HG02943 (cell line): ENCODE results near the gene MAPKAPK5.
A peak's percentile ranks its signal among the peaks of the same experiment; 100 is the strongest.
"Not testable (repeated sequence)": the region's sequence is repeated elsewhere in the genome, so short reads cannot be mapped to it uniquely, and the experiment has no call there.

Experiments used
- ATAC-seq: cut with Tn5 transposase; IDR thresholded peaks from one replicate; pipeline ENCODE4 v1.9.1; 2021; ENCODE audit warnings: mild to moderate bottlenecking, low read depth, moderate library complexity; ENCODE audit not compliant: unreplicated experiment

Gene MAPKAPK5, protein sequence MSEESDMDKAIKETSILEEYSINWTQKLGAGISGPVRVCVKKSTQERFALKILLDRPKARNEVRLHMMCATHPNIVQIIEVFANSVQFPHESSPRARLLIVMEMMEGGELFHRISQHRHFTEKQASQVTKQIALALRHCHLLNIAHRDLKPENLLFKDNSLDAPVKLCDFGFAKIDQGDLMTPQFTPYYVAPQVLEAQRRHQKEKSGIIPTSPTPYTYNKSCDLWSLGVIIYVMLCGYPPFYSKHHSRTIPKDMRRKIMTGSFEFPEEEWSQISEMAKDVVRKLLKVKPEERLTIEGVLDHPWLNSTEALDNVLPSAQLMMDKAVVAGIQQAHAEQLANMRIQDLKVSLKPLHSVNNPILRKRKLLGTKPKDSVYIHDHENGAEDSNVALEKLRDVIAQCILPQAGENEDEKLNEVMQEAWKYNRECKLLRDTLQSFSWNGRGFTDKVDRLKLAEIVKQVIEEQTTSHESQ

DNA sequence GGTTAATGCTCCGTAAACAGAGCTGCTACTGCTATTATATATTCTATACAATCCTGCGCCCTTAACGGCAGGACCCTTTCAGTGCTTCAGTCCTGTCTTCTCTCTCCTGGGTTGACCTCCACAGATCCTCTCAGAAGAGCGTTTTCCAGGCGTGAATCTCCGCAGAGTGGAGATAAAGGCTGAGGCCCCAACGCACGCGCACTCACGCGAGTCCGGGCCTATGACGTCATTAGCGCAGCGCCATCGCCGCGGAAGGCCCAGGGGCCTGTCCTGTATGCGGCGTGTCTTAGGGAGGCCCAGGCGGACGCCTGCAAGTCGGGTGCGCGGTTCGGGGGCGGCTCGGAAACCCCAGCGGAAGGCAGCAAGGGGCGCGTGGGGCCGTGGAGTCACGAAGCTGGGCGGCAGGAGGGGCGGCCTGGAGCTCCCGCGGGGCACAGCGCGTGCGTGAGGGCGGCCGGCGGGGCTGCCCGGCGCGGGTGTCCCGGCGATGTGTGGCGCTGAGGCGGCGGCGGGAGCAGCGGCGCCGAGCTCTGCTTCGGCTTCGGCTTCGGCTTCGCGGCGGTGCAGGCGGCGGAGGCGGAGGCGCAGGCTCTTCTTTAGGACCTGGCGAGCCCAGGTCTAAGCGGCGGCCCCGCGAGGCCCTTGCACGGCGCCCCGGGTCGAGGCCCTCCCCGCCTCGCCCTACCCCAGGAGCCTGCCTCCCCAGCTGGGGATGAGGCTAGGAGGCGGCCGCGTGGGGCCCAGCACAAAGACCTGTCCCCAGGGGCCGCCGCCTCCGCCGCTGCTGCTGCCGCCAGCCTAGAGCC lies at the start of gene MAPKAPK5:
MAPKAPK5 (plus strand) TSS at position 479 of the 806 bp plus-strand sequence. CDS start 506 bp downstream, outside the sequence.
- peak; percentile 79 for ATAC-seq

DNA sequence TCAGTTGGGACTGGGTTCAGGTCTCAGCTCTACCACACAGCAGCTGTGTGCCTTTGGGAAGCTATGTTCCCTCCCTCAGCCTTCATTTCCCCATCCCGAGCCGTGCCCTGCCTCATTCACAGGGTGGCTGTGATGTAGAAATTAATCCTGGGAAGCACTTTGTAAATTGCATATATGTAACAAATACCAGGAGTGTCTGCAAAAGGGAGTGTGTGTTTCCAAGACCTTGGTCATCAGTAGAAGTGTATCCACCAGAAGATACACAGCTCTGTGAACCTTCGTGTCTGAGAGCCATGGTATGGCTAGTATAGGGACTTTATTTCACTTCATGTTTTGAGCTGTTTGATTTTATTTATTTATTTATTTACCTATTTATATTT lies 49.2 kb upstream of the MAPKAPK5 start:
- ATAC-seq = no peak

DNA sequence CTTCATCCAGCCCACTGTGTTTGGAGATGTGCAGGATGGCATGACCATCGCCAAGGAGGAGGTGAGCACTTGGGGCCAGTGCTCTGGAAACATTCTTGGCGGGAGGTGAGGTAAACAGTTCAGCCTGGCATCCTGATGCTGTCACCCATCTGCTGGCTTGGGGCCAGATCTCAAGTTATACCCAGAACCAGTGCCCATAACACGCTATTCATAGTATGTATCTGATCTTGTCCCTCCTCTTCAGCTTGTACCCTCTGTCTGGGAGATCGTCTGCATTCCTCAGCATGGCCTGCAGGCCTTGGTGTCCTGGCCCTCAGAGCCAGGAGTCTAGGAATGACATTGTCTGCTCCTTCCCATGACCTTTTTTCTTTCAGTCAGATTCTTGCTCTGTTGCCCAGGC lies 43.8 kb upstream of the MAPKAPK5 start:
- ATAC-seq = no peak

DNA sequence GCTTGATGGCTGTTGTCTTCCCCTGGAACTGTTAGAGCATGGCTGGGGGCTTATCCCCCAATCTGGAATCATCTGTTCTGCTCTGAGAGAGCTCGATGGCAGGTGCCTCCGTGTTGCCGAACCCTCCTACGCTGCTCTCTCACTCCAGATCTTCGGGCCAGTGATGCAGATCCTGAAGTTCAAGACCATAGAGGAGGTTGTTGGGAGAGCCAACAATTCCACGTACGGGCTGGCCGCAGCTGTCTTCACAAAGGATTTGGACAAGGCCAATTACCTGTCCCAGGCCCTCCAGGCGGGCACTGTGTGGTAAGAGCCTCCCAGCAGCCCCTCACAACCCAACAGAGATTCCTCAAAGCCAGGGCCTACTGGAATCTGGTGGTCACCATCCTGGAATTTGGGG lies 42.3 kb upstream of the MAPKAPK5 start:
- ATAC-seq = no peak

DNA sequence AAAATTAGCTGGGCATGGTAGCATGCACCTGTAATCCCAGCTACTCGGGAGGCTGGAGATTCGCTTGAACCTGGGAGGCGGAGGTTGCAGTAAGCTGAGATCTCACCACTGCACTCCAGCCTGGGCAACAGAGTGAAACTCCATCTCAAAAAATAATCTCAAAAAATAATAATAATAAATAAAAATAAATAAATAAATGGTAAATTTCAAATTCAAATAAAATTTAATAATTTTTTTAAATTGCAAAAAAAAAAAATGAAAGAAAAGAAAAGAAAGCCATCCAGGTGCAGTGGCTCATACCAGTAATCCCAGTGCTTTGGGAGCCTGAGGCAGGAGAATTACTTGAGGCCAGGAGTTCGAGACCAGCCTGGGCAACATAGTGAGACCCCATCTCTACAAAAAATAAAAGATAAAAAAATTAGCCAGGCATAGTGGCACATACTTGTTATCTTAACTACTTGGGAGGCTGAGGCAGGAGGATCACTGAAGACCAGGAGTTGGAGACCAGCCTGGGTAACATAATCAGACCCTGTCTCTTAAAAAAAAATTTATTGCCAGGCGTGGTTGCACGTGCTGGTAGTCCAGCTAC lies 38.9 kb upstream of the MAPKAPK5 start:
- no peak for ATAC-seq

DNA sequence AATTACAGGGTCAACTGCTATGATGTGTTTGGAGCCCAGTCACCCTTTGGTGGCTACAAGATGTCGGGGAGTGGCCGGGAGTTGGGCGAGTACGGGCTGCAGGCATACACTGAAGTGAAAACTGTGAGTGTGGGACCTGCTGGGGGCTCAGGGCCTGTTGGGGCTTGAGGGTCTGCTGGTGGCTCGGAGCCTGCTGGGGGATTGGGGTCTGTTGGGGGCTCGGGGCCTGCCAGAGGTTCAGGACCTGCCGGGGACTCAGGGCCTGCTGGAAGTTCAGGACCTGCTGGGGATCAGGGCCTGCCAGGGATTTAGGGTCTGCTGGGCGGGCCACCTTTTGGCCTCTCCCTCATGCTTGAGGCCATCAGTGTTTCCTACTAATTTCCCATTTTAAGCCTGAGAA lies 38.2 kb upstream of the MAPKAPK5 start:
- ATAC-seq = no peak

DNA sequence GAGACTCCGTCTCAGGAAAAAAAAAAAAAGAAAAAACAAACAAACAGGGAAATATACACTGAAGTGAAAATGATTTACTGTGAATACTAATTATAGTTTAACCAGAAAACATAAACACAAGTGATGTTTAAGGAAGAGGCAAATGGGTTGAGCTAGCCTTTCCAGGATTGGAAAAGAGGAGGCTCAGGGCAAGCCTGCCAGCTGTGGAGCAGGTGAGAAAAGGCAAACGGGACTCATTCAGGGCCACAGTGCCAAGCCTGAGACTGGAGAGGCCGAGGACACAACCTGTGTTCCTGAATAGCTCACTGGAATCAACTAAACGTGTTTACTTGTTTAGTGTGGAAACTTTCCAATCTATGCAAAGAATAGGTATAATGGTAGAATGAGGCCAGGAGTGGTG lies 35.7 kb upstream of the MAPKAPK5 start:
- no peak for ATAC-seq

DNA sequence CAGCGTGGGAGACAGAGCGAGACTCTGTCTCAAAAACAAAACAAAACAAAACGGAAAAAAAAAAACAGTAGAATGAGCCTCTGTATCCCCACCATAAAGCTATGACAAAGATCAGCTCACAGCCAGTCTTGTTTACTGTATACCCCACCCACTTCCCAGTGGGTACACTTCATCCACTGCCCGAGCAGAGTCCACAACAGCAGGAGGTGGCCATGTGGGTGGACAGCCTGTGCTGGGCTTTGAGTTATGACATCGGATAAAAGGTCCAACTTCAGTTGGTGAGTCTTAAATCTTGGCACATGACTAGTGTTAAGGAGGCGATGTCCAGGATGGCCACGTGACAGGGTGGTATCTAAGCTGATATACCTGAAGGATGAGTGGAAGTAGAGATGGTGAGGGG lies 34.8 kb upstream of the MAPKAPK5 start:
- ATAC-seq = no peak

DNA sequence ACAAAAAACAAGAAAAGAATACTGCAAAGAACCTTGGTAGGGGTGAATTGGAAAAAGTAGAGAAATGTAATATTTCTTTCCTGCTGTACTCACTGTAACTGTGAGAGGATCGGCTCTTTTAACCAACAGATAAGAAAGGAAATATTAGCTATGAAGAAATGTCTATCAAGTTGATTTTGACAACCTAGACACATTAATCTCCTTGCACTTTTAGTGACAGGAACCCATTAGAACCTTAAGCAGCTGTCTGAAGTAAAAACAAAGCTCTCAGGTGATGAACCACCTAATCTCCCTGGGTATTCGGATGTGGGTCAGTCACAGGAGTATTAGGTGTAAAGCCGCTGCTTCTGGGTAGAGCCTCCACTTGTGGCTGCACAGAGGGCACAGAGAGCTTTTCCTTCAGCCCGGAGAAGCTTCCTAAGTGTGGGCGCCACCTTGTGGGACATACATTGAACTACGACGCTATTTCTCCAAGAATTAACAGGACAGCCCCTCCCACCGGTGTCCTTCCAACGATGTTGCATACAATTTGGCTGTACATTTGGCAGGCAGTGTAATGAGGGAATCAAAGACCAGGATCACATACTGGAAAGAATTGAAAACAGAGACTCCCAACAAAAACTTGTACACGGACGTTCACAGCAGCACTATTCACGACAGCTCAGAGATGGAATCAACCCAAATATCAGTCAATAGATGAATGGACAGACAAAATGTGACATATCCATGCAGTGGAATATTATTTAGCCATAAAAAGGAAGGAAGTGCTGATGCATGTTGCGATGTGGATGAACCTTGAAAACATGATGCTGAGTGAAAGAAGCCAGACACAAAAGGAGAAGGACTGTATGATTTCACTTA lies 28.9 kb upstream of the MAPKAPK5 start:
- ATAC-seq = no peak

DNA sequence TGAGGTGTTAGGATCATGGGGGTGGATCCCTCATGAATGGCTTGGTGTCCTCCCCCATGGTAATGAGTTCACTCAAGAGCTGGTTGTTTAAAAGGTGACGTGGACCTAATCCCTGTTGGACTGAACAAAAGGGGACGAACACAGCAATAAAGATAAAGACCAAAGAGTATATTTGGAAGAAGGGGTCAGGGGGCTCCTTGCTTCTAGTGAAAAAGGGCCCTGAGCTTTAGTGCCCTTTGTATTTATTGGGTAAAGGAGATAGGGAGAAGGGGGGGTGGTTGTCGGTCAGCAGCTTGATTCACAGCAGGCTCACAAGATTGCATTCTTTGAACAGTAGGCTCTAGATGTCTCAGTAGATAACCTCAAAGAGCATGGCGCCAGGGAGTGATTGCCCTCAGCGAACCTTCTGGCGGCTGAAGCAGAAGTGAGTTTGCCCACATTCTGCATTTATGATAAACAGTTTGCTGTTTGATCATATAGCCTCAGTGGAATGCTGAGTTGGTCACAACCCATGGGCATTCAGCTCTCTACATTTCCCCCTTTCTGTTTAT lies 25.9 kb upstream of the MAPKAPK5 start:
- no peak for ATAC-seq

DNA sequence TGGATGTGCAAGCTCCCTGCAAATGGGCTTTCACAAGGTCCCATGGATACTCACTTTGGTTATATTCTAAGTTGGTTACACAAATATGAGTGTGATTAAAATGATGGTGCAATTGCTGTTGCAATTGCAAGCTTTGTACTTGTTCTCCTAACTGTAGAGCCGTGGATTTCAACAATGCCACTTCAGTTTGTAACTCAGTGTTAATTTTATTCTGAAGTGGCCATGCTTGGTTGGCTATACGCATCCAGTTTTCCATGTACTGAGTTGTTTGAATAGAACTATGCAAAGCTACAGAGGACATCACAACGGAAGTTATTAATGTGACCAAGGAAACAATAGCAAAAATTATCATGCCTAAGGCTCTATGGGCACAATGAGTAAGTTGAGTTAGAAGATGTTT lies 25.1 kb upstream of the MAPKAPK5 start:
- not testable (repeated sequence) for ATAC-seq

DNA sequence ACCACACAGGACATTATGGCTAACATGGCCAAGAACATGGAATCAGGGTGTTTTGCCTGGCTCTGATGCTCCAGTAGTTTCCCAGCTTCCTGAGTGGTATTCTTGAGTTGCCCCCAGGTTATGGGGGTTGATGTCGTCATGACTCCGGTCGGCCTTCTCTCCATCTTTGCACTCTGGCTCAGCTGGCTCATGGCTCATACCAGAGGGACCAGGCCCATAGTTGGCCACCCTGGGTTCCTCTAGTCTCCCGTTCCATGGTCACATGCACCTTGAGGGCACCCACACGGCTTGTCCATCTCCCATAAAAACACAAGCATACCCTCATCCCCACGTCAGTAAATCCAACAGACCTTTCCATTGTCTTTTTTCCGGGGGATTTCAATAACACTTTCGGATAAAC lies 23.7 kb upstream of the MAPKAPK5 start:
- no peak for ATAC-seq

DNA sequence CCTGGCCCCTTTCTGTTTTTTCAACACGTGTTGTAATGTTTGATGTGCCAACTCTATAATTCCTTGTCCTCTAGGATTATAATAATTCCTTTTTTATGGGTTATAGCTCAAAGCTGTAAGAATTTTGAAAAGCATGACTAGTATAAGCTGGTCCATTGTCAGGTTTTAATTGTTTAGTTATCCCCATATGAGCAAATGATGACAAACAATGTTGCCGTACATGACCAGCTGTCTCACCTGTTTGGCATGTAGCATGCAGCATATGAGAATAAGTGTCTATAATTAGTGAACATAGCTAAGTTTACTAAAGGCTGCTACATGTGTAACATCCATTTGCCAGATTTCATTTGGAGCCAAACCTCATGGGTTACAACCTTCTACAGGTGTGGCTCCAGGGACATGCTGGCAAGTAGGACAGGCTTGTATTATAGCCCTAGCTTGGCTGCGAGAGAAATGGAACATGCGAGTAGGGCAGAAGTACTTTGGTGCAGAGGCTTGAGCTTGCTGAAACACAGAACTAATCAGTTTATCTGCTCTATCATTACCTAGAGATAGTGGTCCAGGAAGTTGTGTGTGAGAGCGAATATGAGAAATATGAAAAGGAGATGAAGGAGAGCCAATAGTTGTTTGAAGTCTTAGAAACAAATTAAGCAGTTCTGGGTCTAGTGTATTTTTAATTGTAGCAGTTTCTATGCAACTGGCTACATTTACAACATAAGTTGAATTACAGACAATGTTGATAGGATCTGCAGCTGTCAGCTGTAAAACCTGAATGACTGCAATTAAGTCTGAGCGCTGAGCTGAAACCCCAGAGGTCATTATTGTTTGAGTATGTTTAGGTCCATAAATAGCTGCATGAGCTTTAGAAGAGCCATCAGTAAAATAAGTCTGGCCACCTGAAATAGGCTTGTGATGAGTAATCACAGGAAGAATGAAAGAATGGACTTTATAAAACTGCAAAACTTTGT lies 22.6 kb upstream of the MAPKAPK5 start:
- ATAC-seq = no peak

DNA sequence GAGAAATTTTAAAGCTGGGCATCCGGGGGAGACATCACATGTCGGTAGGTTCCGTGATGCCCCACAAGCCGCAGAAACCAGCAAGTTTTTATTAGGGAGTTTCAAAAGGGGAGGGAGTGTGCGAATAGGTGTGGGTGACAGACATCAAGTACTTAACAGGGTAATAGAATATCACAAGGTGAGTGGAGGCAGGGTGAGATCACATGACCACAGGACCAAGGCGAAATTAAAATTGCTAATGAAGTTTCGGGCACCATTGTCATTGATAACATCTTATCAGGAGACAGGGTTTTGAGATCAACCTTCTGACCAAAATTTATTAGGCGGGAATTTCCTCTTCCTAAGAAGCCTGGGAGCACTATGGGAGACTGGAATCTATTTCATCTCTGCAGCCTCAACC lies 21.2 kb upstream of the MAPKAPK5 start:
- not testable (repeated sequence) for ATAC-seq

DNA sequence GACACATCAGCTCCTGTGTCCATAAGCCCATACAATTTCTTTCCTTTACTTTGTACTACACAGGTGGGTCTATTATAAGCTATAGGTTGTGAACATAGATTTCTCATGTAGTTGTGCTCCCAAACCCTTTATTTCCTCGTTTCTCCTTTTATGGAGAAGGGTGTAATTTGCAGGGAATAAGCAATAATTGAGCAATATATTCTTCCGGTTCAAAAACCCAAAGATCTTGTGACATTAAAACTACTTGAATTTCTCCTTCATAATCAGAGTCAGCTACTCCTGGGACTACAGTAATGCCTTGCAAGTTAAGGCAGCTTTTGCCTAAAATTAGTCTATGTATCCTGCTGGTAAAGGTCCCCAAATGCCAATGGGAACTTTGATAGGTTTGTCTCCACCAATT lies 19.1 kb upstream of the MAPKAPK5 start:
- no peak for ATAC-seq

DNA sequence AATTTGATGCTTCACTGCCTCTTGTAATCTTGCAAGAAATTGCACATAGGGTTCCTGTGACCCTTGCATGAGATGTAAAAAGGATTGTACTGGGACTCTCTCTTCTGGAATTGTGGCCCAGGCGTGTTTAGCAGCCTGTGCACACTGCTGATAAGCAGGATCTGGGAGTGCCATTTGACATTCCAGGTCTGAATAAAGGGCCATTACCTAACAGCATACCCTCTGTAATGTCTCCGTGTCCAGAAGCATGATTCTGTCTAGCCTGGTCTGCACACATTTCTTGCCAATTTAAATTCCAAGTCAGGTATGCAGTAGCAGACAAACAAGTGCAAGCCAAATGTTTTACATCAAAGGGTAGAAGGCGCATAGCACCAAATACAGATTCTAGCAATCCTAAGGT lies 18.1 kb upstream of the MAPKAPK5 start:
- no peak for ATAC-seq

DNA sequence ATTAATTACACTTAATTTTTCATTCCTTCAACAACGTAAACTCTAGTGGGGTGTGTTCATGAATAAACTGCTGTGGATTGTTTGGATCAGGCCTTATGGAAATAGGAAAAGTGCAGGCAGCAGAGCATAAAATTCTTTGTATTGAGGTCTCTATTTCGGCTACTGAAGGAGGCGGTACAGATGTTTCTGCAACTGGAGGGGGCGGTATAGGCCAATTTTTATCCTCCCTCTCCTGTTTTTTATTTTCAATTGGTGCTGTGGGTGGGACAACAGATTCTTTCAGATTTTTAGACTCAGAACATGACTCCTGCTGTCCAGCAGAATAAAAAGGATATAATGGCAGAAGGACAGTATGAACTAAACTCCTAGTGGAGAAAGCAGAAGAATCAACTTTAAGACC lies 17.7 kb upstream of the MAPKAPK5 start:
- ATAC-seq = not testable (repeated sequence)

DNA sequence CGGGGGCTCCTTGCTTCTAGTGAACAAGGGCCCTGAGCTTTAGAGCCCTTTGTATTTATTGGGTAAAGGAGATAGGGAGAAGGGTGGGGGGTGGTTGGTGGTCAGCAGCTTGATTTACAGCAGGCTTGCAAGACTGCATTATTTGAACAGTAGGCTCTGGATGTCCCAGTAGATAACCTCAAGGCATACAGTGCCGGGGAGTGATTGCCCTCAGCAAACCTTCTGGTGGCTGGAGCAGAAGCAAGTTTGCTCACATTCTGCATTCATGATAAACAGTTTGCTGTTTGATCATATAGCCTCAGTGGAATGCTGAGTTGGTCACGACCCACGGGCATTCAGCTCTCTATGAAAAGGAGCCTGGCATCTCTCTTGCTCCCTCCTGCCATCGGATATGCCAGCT lies 16.5 kb upstream of the MAPKAPK5 start:
- no peak for ATAC-seq

DNA sequence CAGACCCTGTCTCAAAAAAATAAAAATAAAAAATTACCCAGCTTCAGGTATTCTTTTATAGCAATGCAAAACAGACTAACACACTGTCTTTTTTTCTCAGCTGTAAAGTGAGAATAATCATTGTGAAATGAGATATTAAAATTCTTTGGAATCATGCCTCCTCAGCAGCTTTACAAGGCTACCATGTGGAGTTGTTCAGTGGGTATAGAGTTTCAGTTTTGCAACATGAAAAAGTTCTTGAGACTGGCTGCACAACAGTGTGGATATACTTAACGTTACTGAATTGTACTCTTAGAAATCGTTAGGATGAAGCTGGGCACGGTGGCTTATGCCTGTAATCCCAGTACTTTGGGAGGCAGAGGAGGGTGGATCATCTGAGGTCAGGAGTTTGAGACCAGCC lies 15.7 kb upstream of the MAPKAPK5 start:
- no peak for ATAC-seq
